Stimulated activated CD8-positive, alpha-beta memory T cell treated with anti-CD3 and anti-CD28 coated beads, Interleukin-15, amount 100 ng/mL, for 48 hours (primary cell): ENCODE measurements around the gene IDH3G.
"Not testable (repeated sequence)": the region's sequence is repeated elsewhere in the genome, so short reads cannot be mapped to it uniquely, and the experiment has no call there.

ENCODE experiments used
- DNase-seq, 2 donors: peaks; one replicate each; pipeline ENCODE4 v3.0.0-alpha.2; 2020; ENCODE audit warnings: low read depth in 2 of 2

Gene IDH3G

GRCh38 chrX:153794018-153794896, at the start of gene IDH3G, which contains the start of gene SSR4:
IDH3G (minus strand) TSS chrX:153794375; CDS start chrX:153794326, 49 bp downstream.
SSR4 (plus strand) TSS chrX:153794668; CDS start chrX:153794688, 20 bp downstream.
- DNase-seq: peak; percentile 86 to 88

GRCh38 chrX:153836921-153837320, 42.7 kb upstream of the IDH3G start:
- DNase-seq: no peak

GRCh38 chrX:153832728-153833127, 38.6 kb upstream of the IDH3G start:
- no peak for DNase-seq

GRCh38 chrX:153831429-153832150, 37.4 kb upstream of the IDH3G start:
- DNase-seq: no peak

GRCh38 chrX:153830640-153831428, 36.7 kb upstream of the IDH3G start:
- DNase-seq: no peak

- no peak for DNase-seq
Measured at GRCh38 chrX:153829799-153830639, 35.8 kb upstream of the IDH3G start, which contains the start of gene PDZD4. PDZD4 (minus strand) TSS chrX:153830544; CDS start chrX:153830298, 246 bp downstream.

- DNase-seq: no peak
Measured at GRCh38 chrX:153829549-153829798, 35.3 kb upstream of the IDH3G start.

GRCh38 chrX:153828723-153829548, 34.8 kb upstream of the IDH3G start:
- no peak for DNase-seq

GRCh38 chrX:153828308-153828707, 34.1 kb upstream of the IDH3G start:
- no peak for DNase-seq

GRCh38 chrX:153827903-153828302, 33.7 kb upstream of the IDH3G start:
- no peak for DNase-seq

- no peak for DNase-seq
Measured at GRCh38 chrX:153827016-153827415, 32.8 kb upstream of the IDH3G start.

- DNase-seq: no peak
Measured at GRCh38 chrX:153825042-153825441, 30.9 kb upstream of the IDH3G start.

GRCh38 chrX:153824348-153824747, 30.2 kb upstream of the IDH3G start:
- DNase-seq: no peak

- no peak for DNase-seq
Measured at GRCh38 chrX:153821066-153821465, 26.9 kb upstream of the IDH3G start.

GRCh38 chrX:153820601-153821000, 26.4 kb upstream of the IDH3G start:
- DNase-seq: no peak

GRCh38 chrX:153819384-153820040, 25.3 kb upstream of the IDH3G start:
- DNase-seq: no peak

- peak in 1 of 2 donors; percentile 19 for DNase-seq
Measured at GRCh38 chrX:153818571-153819383, 24.6 kb upstream of the IDH3G start.

- DNase-seq: not testable (repeated sequence)
Measured at GRCh38 chrX:153818064-153818463, 23.9 kb upstream of the IDH3G start.
